ENCODE results near the gene MT2A. TPM values are rescaled to one million over a fixed set of nuclear protein-coding genes. Genes with fewer than 3 reads are reported as not detected.
"Not testable (repeated sequence)": the region's sequence is repeated elsewhere in the genome, so short reads cannot be mapped to it uniquely, and the experiment has no call there.

Gene MT2A
- total RNA-seq, 1 donor from 2014 or later: 108 TPM

DNA sequence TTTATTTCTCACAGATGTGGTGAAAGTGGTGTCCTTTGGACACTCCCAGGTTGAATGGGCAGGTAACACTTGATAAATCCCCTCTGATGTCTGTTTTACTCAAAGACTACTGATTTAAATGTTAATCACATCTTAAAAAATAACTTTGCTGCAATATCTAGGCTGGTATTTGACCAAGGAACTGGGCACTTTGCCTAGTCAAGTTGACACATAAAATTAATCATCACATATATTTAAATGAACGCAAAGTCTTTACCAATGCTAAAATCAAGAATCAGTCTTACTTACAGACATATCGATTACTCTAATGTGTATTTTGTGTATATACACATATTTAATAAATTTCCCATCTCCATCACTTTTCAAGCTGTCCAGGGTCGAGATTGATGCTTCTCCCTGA lies 7.0 kb downstream of the MT2A start:
- DNase-seq (ENCODE audit: low spot score): no peak
- intact Hi-C loops (cut with DNase I): no loop called here

DNA sequence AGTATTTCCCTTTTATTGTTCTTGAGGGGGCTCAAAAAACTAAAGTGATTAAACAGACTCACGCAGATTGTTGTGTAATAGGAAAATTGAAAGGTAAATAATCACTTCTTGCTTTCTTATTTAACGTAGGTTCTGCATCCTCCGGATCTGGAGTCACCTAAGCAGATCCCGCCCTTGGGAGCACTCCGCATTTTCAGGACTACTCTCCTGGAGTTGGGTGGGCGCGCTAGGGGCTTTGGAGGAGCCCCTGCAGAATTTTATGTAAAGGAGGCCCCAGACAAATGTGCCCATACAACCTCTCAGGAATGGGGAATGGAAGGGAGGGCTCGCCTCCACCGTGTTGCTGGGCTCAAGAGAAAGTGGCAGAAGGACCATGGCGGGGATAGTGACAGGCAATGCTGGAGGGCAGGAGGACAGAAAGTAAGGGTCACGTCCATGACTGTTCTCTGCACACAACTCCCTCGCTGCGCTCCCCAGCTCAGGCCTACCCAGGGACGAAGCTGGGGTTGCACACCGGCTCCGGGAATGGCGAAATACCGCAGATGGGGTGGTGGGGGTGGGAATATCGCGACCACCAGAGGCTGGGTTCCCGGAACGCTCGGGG lies 8.3 kb downstream of the MT2A start:
- DNase-seq (ENCODE audit: low spot score): no peak
- intact Hi-C loops (cut with DNase I): no loop called here

DNA sequence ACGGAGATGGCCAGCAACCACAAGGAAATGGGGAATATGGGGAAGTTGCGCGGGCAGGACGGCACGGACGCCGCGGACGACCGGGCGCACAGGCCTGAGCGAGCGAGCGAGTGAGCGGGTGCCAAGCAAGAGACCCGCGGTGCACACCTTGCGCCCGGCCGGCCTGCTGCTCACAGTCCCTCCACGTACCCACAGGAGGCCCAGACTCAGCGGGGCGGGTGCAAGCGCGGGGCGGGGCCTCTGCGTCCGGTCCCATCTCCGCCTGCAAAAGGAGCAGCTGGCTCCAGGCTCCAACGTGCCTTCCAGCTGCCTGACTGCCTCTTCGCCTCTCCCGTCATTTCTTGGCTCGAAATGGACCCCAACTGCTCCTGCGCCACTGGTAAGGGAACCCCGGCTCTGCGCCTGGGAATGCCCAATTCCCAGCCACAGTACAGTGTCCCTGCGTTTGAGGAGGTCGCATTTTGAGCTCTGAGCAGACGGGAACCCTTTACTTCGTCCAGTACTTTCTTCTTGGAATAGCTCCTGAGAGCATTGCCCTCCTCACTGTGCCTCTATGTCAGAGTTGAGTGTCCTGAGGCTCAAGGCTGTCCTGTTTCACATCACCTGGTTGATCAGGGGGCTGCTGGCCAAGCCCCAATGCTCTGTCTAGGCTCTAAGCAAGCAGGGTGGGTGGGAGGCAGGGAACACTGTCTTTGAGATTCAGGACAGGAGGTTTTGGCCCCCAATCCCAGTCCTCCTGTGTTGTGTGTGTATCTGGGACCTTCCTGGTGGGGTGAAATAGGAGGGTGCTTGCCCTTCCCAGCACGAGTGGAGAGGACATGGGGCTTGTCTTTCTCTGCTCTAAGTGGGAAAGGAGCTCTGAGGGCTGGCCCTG lies 9.1 kb downstream of the MT2A start:
- intact Hi-C loops (cut with DNase I): no loop called here
- DNase-seq (ENCODE audit: low spot score): peak; percentile 87

DNA sequence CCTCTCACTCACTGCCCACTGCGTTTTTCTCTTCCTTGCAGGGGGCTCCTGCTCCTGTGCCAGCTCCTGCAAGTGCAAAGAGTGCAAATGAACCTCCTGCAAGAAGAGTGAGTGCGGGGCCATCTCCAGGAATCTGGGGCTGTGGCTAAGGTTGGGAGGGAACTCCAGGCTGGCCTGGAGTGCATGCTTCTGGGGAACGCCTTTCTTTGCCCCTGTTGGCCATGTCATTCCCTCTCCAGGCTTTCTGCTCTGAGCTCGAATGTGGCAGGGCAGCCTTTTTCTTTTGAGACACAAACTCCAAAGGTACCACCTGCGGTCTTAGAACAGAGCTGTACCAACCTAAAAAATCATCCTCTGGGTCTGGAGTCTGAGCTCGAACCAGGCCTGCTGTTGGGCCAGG lies 9.8 kb downstream of the MT2A start:
- DNase-seq (ENCODE audit: low spot score): no peak
- intact Hi-C loops (cut with DNase I): no loop called here

DNA sequence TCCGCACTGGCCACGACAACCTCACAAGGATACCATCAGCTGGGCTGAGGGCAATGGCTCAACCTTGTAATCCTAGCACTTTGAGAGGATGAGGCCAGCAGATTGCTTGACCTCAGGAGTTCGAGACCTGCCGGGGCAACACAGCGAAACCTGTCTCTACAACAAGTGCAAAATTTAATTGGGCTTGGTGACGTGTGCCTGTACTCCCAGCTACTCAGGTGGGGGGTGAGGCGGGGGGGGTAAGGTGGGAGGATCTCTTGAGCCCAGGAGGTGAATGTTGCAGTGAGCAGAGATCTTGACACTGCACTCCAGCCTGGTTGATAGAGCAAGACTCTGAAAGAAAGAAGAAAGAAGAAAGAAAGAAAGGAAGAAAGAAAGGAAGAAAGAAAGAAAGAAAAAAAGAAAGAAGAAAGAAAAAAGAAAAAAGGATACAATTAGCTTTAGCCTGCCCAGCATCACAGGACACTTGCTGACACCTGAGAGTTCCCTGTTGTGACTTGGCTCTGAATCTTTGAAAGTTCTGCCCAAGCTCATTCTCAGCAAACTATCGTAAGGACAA lies 12.0 kb downstream of the MT2A start:
- intact Hi-C loops (cut with DNase I): no loop called here
- no peak for DNase-seq (ENCODE audit: low spot score)

DNA sequence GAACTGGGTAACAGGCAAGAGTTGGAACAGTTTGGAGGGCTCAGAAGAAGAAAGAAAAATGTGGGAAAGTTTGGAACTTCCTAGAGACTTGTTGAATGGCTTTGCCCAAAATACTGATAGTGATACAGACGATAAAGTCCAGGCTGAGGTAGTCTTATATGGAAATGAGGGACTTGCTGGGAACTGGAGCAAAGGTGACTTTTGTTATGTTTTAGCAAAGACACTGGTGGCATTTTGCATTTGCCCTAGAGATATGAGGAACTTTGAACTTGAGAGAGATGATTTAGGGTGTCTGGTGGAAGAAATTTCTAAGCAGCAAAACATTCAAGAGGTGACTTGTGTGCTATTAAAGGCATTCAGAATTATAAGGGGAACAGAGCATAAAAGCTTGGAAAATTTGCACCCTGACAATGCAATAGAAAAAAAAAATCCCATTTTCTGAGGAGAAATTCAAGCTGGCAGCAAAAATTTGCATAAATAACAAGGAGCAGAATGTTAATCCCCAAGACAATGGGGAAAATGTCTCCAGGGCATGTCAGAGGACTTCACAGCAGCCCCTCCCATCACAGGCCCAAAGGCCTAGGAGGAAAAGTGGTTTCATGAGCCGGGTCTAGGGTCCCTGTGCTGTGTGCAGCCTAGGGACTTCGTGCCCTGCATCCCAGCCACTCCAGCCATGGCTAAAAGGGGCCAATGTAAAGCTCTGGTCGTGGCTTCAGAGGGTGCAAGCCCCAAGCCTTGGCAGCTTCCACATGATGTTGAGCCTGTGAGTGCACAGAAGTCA lies 13.5 kb downstream of the MT2A start:
- DNase-seq (ENCODE audit: low spot score); intact Hi-C loops (cut with DNase I): not testable (repeated sequence)

DNA sequence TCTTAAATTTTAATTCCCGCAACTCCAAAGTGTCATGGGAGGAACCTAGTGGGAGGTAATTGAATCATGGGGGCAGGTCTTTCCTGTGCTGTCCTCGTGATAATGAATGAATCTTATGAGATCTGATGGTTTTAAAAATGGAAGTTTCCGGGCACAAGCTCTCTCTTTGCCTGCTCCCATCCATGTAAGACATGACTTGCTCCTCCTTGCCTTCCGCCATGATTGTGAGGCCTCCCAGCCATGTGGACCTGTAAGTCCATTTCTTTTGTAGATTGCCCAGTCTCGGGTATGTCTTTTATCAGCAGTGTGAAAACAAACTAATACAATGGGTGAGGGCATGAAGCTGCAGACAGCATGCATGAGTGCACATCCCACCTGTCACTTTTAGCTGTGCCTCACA lies 14.8 kb downstream of the MT2A start:
- DNase-seq (ENCODE audit: low spot score); intact Hi-C loops (cut with DNase I): not testable (repeated sequence)

DNA sequence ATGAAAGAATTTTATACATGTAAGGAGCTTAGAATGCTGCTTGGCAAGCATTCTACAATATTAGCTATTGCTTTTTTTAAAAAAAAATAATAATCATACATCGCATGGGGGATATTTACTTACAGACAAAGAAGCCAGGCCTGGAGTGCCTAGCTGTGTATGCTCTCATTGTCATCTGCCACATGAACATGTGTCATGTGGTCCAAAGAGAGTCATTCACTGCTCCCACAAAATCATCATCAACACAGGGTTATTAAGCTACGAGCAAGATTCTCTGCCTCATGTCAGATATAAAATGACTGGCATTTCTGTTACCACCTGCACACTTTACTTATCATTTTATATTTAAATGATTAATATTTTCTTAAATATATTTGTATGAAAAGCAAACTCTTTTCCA lies 15.3 kb downstream of the MT2A start:
- no peak for DNase-seq (ENCODE audit: low spot score)
- intact Hi-C loops (cut with DNase I): no loop called here

DNA sequence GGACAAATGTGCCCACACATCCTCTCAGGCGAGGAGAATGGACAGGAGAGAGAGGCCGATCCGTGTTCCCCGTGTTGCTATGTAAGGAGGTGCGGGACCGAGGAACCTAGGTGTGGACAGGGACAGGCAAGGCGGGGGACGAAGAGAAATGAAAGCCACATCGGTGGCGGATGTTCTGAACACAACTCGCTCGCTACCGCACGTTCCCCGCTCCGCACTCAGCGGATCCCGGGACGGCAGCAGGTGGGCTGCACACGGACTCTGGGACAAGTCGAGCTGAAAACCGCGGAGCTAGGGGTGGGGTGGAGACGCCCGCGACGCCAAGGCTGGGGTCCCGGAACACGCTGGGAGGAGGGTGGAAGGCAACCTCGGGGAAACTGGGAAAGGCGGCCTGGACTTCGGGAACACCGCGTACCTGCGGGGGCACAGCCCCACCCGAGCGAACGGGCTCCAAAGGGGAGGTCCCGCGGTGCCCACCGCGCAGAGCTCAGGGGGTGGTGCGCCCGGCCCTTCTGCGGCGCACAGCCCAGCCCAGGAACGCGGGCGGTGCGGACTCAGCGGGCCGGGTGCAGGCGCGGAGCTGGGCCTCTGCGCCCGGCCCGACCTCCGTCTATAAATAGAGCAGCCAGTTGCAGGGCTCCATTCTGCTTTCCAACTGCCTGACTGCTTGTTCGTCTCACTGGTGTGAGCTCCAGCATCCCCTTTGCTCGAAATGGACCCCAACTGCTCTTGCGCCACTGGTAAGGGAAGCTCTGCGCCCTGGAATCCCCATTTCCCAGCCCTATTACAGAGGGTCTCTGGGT lies 17.0 kb downstream of the MT2A start, which contains the start of gene MT1E:
TSS of gene MT1E (plus strand) at position 642 of the 803 bp plus-strand sequence. CDS start at position 713, 71 bp downstream.
- intact Hi-C loops (cut with DNase I): no loop called here
- no peak for DNase-seq (ENCODE audit: low spot score)

GRCh38 chr16:56625943-56626654 lies 17.7 kb downstream of the MT2A start:
- intact Hi-C loops (cut with DNase I): loop anchor here (1.0 kb wide), 1 partner anchor 16 kb away; no protein-coding TSS in a partner anchor
- DNase-seq (ENCODE audit: low spot score): no peak

- intact Hi-C loops (cut with DNase I): loop anchor here (1.0 kb wide), 1 partner anchor 16 kb away; no protein-coding TSS in a partner anchor
- DNase-seq (ENCODE audit: low spot score): no peak
Observed at GRCh38 chr16:56626685-56627084, 18.3 kb downstream of the MT2A start.

- no peak for DNase-seq (ENCODE audit: low spot score)
- intact Hi-C loops (cut with DNase I): no loop called here
Observed at GRCh38 chr16:56628486-56629350, 20.3 kb downstream of the MT2A start.

DNA sequence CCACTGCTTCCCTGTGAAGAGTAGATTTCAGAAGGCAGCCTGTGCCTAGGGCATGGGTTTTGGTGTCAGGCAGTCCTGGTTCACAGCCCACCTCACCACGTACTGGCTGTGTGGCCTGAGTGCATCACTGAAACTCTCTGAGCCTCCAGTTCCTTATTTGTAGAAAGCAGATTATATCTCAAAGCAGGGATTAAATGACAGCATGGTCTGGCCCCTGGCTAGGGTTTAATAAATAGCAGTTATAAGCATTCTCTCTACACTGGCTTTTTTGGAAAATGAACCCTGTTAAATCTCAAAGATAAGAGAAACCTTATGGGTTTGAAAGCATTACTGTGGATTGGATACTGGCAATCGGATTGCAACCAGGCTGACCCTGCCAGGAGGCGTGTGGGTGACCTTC lies 21.1 kb downstream of the MT2A start:
- DNase-seq (ENCODE audit: low spot score): no peak

GRCh38 chr16:56630134-56630533 lies 21.8 kb downstream of the MT2A start:
- intact Hi-C loops (cut with DNase I): no loop called here

More for the DNA sequence above, 21.1 kb downstream of the MT2A start:
- intact Hi-C loops (cut with DNase I): no loop called here

DNA sequence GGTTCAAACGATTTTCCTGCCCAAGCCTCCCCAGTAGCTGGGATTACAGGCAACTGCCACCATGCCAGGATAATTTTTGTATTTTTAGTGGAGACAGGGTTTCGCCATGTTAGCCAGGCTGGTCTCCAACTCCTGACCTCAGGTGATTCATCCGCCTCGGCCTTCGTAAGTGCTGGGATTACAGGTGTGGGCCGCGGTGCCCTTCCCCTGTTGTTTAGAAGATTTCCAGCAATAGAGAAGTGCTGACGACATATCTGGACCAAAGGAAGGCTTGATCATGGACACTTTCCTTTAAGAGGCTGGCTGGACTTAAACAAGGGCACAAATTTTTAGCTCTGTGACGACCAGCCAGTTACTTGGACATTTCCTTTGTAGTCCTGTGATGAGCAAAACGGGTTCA lies 22.8 kb downstream of the MT2A start:
- intact Hi-C loops (cut with DNase I): no loop called here
- no peak for DNase-seq (ENCODE audit: low spot score)

More at GRCh38 chr16:56630134-56630533, 21.8 kb downstream of the MT2A start:
- DNase-seq (ENCODE audit: low spot score): no peak

GRCh38 chr16:56631832-56632155 lies 23.4 kb downstream of the MT2A start:
- intact Hi-C loops (cut with DNase I): no loop called here
- no peak for DNase-seq (ENCODE audit: low spot score)

DNA sequence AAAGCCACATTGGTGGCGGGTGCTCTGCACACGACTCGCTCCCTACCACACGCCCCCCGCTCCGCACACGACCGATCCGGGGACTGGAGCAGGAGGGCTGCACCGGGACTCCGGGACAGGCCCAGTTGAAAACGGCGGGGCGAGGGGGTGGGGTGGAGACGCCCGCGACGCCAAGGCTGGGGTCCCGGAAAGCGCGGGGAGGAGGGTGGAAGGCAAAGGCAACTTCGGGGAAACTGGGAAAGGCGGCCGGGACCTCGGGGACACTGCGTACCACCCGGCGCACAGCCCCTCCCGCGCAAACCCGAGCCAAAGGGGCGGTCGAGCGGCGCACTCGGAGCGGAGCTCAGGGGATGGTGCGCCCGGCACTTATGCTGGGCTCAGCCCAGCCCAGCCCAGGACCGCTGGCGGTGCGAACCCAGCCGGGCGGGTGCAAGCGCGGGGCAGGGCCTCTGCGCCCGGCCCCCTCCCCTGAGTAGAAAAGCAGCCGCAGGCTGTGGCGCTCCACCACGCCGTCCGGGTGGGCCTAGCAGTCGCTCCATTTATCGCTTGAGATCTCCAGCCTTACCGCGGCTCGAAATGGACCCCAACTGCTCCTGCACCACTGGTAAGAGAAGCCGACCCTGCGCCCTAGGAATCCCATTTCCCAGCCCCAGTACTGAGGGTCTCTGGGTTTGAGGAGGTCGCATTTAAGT lies 23.9 kb downstream of the MT2A start, which contains the start of gene MT1M:
TSS of gene MT1M (plus strand) at position 504 of the 692 bp plus-strand sequence. CDS start at position 577, 73 bp downstream.
- intact Hi-C loops (cut with DNase I): no loop called here

More for the DNA sequence above, 23.9 kb downstream of the MT2A start, which contains the start of gene MT1M:
- no peak for DNase-seq (ENCODE audit: low spot score)

All from cardiac septum (tissue), 1 donor.